Spleen (tissue), 11 donors: Measurements from ENCODE around the gene ZNF764. TPM values are rescaled to one million over a fixed set of nuclear protein-coding genes. Genes with fewer than 3 reads are reported as not detected.
"Not testable (repeated sequence)": the region's sequence is repeated elsewhere in the genome, so short reads cannot be mapped to it uniquely, and the experiment has no call there.

Experiments used
- DNase-seq: peaks from one replicate; pipeline ENCODE4 v3.0.0-alpha.2; 2020
- H3K27ac ChIP-seq, 8 donors: fragments of 200-600 bp; sonication (generic) in 7 of 8; 1 replicate in 4 of 8; 2 replicates in 4 of 8; pipeline versions ENCODE4 v1.5.0 to v1.8.0; 2016 to 2021; ENCODE audit warnings: inconsistent platforms in 4 of 8, mild to moderate bottlenecking in 4 of 8, moderate library complexity in 1 of 8
- H3K27me3 ChIP-seq, 7 donors: fragments of 200-600 bp; sonication (generic) in 6 of 7; replicated peaks in 1 of 7; 1 replicate in 4 of 7; 2 replicates in 3 of 7; pipeline versions ENCODE4 v1.5.0 to v1.8.0; 2016 to 2021; ENCODE audit warnings: inconsistent platforms in 3 of 7, mild to moderate bottlenecking in 1 of 7
- H3K36me3 ChIP-seq, 6 donors: fragments of 200-600 bp; sonication (generic) in 5 of 6; 1 replicate in 4 of 6; 2 replicates in 2 of 6; pipeline versions ENCODE4 v1.5.0 to v1.8.0; 2016 to 2021; ENCODE audit warnings: inconsistent platforms in 2 of 6
- H3K4me1 ChIP-seq, 6 donors: fragments of 200-600 bp; sonication (generic) in 5 of 6; 1 replicate in 3 of 6; 2 replicates in 3 of 6; pipeline versions ENCODE4 v1.5.0 to v1.8.0; 2016 to 2021; ENCODE audit warnings: inconsistent platforms in 3 of 6
- H3K4me3 ChIP-seq, 8 donors: fragments of 200-600 bp; sonication (generic) in 7 of 8; 1 replicate in 4 of 8; 2 replicates in 4 of 8; pipeline versions ENCODE4 v1.5.0 to v1.8.0; 2016 to 2021; ENCODE audit warnings: inconsistent platforms in 4 of 8, mild to moderate bottlenecking in 4 of 8, moderate library complexity in 2 of 8
- H3K9me3 ChIP-seq, 8 donors: fragments of 200-600 bp; sonication (generic) in 7 of 8; 1 replicate in 4 of 8; 2 replicates in 4 of 8; pipeline versions ENCODE4 v1.5.0 to v1.8.0; 2016 to 2021; ENCODE audit warnings: inconsistent platforms in 4 of 8
- POLR2A ChIP-seq, 3 donors: fragments of 450-650 bp; IDR thresholded peaks; one replicate each; pipeline ENCODE4 v1.5.1; 2017; ENCODE audit warnings: antibody characterized with exemption in 3 of 3, mild to moderate bottlenecking in 1 of 3
- POLR2AphosphoS5 ChIP-seq, 3 donors: sonication (generic); formaldehyde crosslinking; IDR thresholded peaks; one replicate each; pipeline ENCODE4 v1.5.1; 2017; ENCODE audit warnings: antibody characterized with exemption in 3 of 3
- WGBS, 5 donors: extraction: QIAGEN DNeasy Blood & Tissue Kit in 3 of 5; methylation state at CpG; one replicate each; pipeline versions ENCODE4 v1.1.5 to v1.1.7; 2013 to 2018; 5-methylcytosine and 5-hydroxymethylcytosine counted together
- intact Hi-C: fragments of 100-400 bp; cut with DNase I; formaldehyde crosslinking; loops from one replicate; pipeline ENCODE4 v1.15.0; 2023; ENCODE audit warnings: low total_unique reads
- polyA plus RNA-seq, 3 donors: library from polyadenylated mRNA; stranded (reverse); fragments of 200-250 nt; gene quantifications; one replicate each; pipeline ENCODE4 v1.2.1, GENCODE V29; 2013
- total RNA-seq, 7 donors: library from RNA; depleted of rRNA in 3 of 7; stranded (reverse); fragments of >200 nt in 3 of 7; fragmentation: NEBNext Ultra II Directional in 4 of 7; extraction: Animal tissue kit (Norgen Biotek cat#: 25700) in 4 of 7; gene quantifications; one replicate each; pipeline versions ENCODE4 v1.1.0 to v1.2.1, GENCODE V29; 2016 to 2021
- TF ChIP-seq, protein P1 (sequence below), 11 experiments: fragments of 200-600 bp in 7 of 11; fragments of 450-650 bp in 4 of 11; sonication (generic) in 4 of 11; IDR thresholded peaks in 8 of 11; conservative IDR thresholded peaks in 3 of 11; 1 replicate in 7 of 11; 2 replicates in 4 of 11; pipeline versions ENCODE4 v1.4.0 to v1.8.0; 2016 to 2021; ENCODE audit warnings: antibody characterized with exemption in 11 of 11, inconsistent platforms in 4 of 11, mild to moderate bottlenecking in 1 of 11
- donor health status: healthy with polysubstance abuse.
- donor health status: DM: no; HTN: no; CAD: no; lungs with moderate emphysema.
- donor health status: DM: no; HTN: no; CAD: no.
- donor health status: Bipolar disorder and iron deficiency.
- donor health status: healthy.
- donor health status: DM: no; HTN: no; CAD: no.
- donor health status: DM: yes; HTN: yes; CAD: no.

Gene ZNF764
- total and polyA plus RNA-seq, 10 donors, result 3.4 to 18.6 (median 13.2) TPM

DNA sequence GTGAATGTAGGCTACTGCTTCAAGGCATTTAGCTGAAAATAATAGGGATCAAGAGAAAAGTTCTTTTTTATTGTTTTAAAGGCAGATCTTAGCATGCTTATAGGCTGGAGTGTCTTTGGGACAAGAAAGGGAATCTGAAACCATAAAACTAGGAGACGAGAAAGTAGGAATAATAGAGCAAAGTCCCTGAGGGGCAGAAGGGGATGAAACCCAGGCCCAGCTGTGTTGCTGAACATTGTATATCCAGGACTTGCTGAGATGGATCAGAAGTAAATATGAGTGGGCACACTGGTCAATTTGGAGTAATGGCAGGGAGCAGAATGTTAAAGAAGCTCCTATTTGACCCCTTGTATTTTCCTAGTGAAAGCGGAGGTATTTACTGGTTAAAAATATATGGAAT, 42.8 kb upstream of the ZNF764 start:
- intact Hi-C loops, result no loop called here
- WGBS, 5 donors, result 93 to 98% (median 96%) methylated on average over 2 of the region's 2 CpGs
- TF ChIP-seq POLR2AphosphoS5 (IDR thresholded peaks at IDR 0.05) (no peak), POLR2A (IDR thresholded peaks at IDR 0.05) (no peak)
- TF ChIP-seq, protein P1, sequence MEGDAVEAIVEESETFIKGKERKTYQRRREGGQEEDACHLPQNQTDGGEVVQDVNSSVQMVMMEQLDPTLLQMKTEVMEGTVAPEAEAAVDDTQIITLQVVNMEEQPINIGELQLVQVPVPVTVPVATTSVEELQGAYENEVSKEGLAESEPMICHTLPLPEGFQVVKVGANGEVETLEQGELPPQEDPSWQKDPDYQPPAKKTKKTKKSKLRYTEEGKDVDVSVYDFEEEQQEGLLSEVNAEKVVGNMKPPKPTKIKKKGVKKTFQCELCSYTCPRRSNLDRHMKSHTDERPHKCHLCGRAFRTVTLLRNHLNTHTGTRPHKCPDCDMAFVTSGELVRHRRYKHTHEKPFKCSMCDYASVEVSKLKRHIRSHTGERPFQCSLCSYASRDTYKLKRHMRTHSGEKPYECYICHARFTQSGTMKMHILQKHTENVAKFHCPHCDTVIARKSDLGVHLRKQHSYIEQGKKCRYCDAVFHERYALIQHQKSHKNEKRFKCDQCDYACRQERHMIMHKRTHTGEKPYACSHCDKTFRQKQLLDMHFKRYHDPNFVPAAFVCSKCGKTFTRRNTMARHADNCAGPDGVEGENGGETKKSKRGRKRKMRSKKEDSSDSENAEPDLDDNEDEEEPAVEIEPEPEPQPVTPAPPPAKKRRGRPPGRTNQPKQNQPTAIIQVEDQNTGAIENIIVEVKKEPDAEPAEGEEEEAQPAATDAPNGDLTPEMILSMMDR (IDR thresholded peaks at IDR 0.05 in 8 of 11, conservative IDR thresholded peaks at IDR 0.05 in 3 of 11), result no peak

DNA sequence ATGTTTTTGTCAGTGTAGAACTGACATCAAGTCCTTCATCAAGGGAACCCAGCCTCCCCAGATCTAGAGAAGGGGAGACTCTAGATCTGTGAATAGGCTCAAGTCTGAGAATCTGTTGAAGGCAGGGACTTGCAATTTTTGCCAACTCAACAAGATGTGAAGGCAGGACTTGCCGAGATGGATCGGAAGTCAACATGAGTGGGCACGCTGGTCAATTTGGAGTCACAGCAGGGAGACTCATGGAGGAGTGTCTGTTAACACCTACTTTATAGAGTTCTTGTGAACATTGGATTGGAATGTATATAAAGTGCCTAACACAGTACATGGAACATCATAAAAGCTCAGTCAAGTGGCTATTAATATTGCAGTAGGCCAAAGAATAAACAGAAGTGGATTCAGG, 42.0 kb upstream of the ZNF764 start:
- DNase-seq, result no peak
- TF ChIP-seq, protein P1 (IDR thresholded peaks at IDR 0.05 in 8 of 11, conservative IDR thresholded peaks at IDR 0.05 in 3 of 11), result no peak
- Histone ChIP-seq H3K9me3 (no peaks in the 10 kb centered on the region), H3K4me3 (no peak overlapping the region), H3K4me1 (peaks cover 0 to 45% (median 15%) of the 10 kb centered on the region in 6 donors), H3K27me3 (no peaks in the 10 kb centered on the region), H3K36me3 (peaks cover 3 to 34% (median 27%) of the 10 kb centered on the region in 6 donors), H3K27ac (no peak overlapping the region)
- intact Hi-C loops, result no loop called here
- WGBS, 5 donors, result 88 to 97% (median 96%) methylated on average over 3 of the region's 3 CpGs

More for the DNA sequence above, 42.8 kb upstream of the ZNF764 start:
- peaks cover 0 to 53% (median 21%) of the 10 kb centered on the region in 6 donors for H3K4me1 ChIP-seq
- DNase-seq, result no peak
- no peak overlapping the region for H3K27ac ChIP-seq
- no peaks in the 10 kb centered on the region for H3K27me3 ChIP-seq
- no peak overlapping the region for H3K4me3 ChIP-seq
- H3K9me3 ChIP-seq, result no peaks in the 10 kb centered on the region
- H3K36me3 ChIP-seq, result peaks cover 3 to 41% (median 34%) of the 10 kb centered on the region in 6 donors

- Histone ChIP-seq H3K4me3 (no peak overlapping the region), H3K27ac (no peak overlapping the region), H3K9me3 (no peaks in the 10 kb centered on the region), H3K27me3 (no peaks in the 10 kb centered on the region), H3K36me3 (no peaks in the 10 kb centered on the region), H3K4me1 (peaks cover 0 to 2% (median 0%) of the 10 kb centered on the region in 6 donors)
- TF ChIP-seq, protein P1 (IDR thresholded peaks at IDR 0.05 in 8 of 11, conservative IDR thresholded peaks at IDR 0.05 in 3 of 11), result no peak
- TF ChIP-seq POLR2A (IDR thresholded peaks at IDR 0.05) (no peak), POLR2AphosphoS5 (IDR thresholded peaks at IDR 0.05) (no peak)
- intact Hi-C loops, result no loop called here
- 93 to 98% (median 95%) methylated on average over 4 of the region's 4 CpGs for WGBS, 5 donors
- DNase-seq, result no peak
Observed at GRCh38 chr16:30592871-30593270, 34.7 kb upstream of the ZNF764 start.

- H3K27me3 ChIP-seq, intact Hi-C loops, H3K9me3 ChIP-seq, H3K36me3 ChIP-seq, DNase-seq, H3K4me3 ChIP-seq: not testable (repeated sequence)
- 92 to 99% (median 97%) methylated on average over 9 of the region's 9 CpGs for WGBS, 5 donors
- peaks cover 5 to 21% (median 13%) of the 10 kb centered on the region in 6 donors for H3K4me1 ChIP-seq
- peak overlapping the region in 1 of 8 donors; percentile 42 for H3K27ac ChIP-seq
Observed at GRCh38 chr16:30590869-30591268, 32.7 kb upstream of the ZNF764 start.

DNA sequence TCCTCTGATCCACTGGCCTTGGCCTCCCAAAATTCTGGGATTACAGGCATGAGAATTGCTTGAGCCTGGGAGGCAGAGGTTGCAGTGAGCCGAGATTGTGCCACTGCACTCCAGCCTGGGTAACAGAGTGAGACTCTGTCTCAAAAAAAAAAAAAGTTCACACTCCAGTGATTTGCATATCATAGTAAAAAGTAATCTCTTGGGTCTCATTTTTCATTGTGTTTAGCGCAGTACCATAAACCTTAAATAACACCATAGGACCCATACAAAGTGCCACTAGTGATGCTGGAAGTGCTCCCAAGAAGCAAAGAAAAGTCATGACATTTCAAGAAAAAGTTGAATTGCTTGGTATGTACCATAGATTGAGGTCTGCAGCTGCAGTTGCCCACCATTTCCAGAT, 31.4 kb upstream of the ZNF764 start:
- H3K27me3 ChIP-seq, H3K36me3 ChIP-seq, DNase-seq, H3K4me3 ChIP-seq, intact Hi-C loops, H3K27ac ChIP-seq, H3K9me3 ChIP-seq: not testable (repeated sequence)
- H3K4me1 ChIP-seq, result peaks cover 7 to 31% (median 22%) of the 10 kb centered on the region in 6 donors
- 78 to 94% (median 86%) methylated on average over 2 of the region's 2 CpGs for WGBS, 5 donors
